ENCODE results near the gene CSNK1G1.
A peak's percentile ranks its signal among the peaks of the same experiment; 100 is the strongest.

CSNK1G1 gene

DNA sequence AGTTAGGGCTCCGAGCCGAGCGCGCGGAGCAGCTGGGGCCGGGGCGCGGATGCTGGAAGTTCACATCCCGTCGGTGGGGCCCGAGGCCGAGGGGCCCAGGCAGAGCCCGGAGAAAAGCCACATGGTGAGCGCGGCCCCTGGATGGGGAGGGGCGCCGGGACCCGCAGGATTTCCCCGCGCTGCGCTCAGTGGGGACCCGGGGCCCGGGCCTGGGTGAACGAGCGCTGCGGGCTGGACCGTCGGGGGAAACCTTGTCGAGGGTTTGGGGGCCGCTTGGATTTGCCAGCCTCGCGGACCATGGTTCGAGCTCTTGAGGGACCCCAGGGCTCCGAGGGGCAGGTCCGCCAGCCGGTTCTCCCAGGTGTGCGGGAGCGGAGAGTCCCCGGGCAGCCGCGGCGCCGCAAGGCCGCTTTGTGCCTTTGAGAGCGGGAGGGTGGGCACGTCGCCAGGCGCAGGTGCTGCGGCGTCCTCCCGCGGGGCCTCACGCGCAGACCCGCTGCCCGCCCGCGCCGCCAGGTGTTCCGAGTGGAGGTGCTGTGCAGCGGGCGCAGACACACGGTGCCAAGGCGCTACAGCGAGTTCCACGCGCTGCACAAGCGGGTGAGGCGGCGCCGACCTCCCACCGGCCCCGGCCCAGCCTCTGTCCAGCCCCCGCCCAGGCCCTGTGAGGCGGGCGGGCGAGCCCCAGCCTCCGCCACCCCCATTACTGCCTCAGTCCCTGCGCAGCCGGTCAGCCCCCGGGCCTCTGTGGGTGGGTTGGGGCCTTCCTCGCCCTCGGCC lies 204.1 kb downstream of the CSNK1G1 start, which contains the start of gene SNX22:
Gene SNX22, plus strand, starts transcription at position 5 of the 780 bp plus-strand sequence. Its CDS starts 45 bp downstream, at position 50.
- H3K4me3 ChIP-seq (ENCODE audit: low read depth, low read length) = no peak within 1 kb of the TSS
- DNase-seq (ENCODE audit: low read depth) = no peak
- TF ChIP-seq CTCF (IDR thresholded peaks at IDR 0.05; ENCODE audit: low read depth, low read length) = no peak
- no peak for TF ChIP-seq MYC (IDR thresholded peaks at IDR 0.05; ENCODE audit: low read depth, low read length)
- no peak for TF ChIP-seq POLR2A (IDR thresholded peaks at IDR 0.05; ENCODE audit: extremely low read depth, insufficient read length)
- TF ChIP-seq, protein P1, sequence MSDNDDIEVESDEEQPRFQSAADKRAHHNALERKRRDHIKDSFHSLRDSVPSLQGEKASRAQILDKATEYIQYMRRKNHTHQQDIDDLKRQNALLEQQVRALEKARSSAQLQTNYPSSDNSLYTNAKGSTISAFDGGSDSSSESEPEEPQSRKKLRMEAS (IDR thresholded peaks at IDR 0.05; ENCODE audit: low read depth, low read length) = no peak

DNA sequence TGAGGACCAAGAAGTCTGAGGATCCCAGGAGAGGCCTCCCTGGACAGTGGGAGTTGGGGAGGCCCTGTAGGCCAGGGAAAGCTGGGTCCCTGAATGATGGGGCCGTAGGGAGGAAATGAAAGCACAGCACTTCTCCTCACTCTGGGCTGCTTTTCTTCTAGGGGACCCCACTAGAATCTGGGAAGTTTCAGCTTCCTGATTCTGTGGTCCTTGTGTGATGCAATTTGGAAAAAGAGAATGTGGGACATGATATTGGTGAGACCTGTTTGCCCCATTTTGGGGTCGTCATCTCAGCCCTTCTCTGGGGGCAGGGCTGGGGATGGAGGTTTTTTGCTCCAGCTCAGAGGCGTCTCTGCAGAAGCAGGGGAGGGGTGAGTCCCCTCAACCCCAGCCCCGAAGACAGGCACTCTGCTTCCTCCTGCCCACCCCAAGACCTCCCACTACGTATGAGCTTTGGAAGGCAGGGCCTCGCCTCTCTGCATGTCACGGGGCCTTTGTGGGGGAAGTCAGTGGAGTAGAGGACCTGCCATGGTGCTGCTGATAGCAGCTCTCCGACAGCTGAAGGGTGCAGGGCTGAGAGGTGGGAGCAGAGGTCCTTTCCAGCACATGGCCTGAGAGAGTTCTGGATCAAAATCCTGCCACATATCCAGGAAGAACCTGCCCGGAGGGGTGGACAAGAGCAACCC lies 205.9 kb downstream of the CSNK1G1 start:
- no peak for TF ChIP-seq POLR2A (IDR thresholded peaks at IDR 0.05; ENCODE audit: extremely low read depth, insufficient read length)
- no peak for TF ChIP-seq MYC (IDR thresholded peaks at IDR 0.05; ENCODE audit: low read depth, low read length)
- TF ChIP-seq, protein P1 (IDR thresholded peaks at IDR 0.05; ENCODE audit: low read depth, low read length) = no peak
- no peak for TF ChIP-seq CTCF (IDR thresholded peaks at IDR 0.05; ENCODE audit: low read depth, low read length)
- H3K4me3 ChIP-seq (ENCODE audit: low read depth, low read length) = no peak overlapping the region
- DNase-seq (ENCODE audit: low read depth) = no peak

GRCh38 chr15:64149424-64149823 lies 206.5 kb downstream of the CSNK1G1 start:
- TF ChIP-seq POLR2A (IDR thresholded peaks at IDR 0.05; ENCODE audit: extremely low read depth, insufficient read length) (no peak), MYC (IDR thresholded peaks at IDR 0.05; ENCODE audit: low read depth, low read length) (no peak), CTCF (IDR thresholded peaks at IDR 0.05; ENCODE audit: low read depth, low read length) (peak; percentile 47)
- TF ChIP-seq, protein P1 (IDR thresholded peaks at IDR 0.05; ENCODE audit: low read depth, low read length) = no peak
- DNase-seq (ENCODE audit: low read depth) = peak; percentile 60
- no peak overlapping the region for H3K4me3 ChIP-seq (ENCODE audit: low read depth, low read length)

GRCh38 chr15:64148581-64148980 lies 207.4 kb downstream of the CSNK1G1 start:
- H3K4me3 ChIP-seq (ENCODE audit: low read depth, low read length) = no peak overlapping the region
- TF ChIP-seq, protein P1 (IDR thresholded peaks at IDR 0.05; ENCODE audit: low read depth, low read length) = no peak
- no peak for TF ChIP-seq MYC (IDR thresholded peaks at IDR 0.05; ENCODE audit: low read depth, low read length)
- no peak for TF ChIP-seq CTCF (IDR thresholded peaks at IDR 0.05; ENCODE audit: low read depth, low read length)
- DNase-seq (ENCODE audit: low read depth) = no peak

DNA sequence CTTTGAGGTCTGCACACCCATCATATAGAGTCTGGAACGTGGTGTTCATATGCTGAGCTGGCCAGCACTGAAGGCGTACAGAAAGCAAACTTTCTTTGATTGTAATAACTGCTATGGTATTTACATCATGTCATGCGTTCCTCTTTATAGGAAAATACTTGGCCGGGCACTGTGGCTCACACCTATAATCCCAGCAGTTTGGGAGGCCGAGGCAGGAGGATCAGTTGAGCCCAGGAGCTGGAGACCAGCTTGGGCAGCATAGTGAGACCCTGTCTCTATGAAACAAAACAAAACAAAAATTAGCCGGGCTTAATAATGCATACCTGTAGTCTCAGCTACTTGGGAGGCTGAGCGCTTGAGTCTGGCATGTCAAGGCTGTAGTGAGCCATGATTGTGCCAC lies 207.8 kb downstream of the CSNK1G1 start:
- no peak overlapping the region for H3K4me3 ChIP-seq (ENCODE audit: low read depth, low read length)
- TF ChIP-seq POLR2A (IDR thresholded peaks at IDR 0.05; ENCODE audit: extremely low read depth, insufficient read length) = no peak
- DNase-seq (ENCODE audit: low read depth) = no peak

Data from NB4 (cell line).